COR-L47 (cell line): ENCODE results near the gene CLDN14.

ENCODE experiments used
- DNase-seq: peaks from one replicate; lab custom pipeline; 2025; lab: John Stamatoyannopoulos, UW

The CLDN14 gene

GRCh38 chr21:36433059-36433709 is 46.7 kb downstream of the CLDN14 start:
- no peak for DNase-seq

DNA sequence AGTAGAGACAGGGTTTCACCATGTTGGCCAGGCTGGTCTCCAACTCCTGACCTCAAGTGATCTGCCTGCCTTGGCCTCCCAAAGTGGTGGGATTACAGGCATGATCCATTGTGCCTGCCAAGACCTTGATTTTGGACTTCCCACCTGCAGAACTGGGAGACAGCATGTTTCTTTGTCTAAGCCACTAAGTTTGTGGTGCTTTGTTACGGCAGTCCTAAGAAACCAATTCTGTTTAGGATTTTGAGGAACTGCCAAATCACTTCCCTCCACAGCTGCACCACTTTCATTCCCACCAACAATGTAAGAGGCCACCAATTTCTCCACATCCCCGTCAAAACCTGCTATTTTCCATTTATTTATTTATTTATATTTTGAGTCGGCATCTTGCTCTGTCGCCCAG is 48.7 kb downstream of the CLDN14 start:
- no peak for DNase-seq

DNA sequence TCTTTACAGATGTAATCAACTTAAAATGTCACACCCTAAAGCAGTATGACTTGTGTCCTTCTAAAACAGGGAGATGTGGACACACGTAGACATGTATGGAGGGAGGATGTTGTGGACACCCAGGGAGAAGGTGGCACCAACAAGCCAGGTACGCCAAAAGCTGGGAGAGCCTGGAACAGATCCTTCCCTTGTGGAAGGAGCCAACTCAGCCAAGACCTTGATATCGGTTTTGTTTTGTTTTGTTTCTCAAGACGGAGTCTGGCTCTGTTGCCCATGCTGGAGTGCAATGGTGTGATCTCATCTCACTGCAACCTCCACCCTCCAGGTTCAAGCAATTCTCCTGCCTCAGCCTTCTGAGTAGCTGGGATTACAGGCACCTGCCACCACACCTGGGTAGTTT is 49.1 kb downstream of the CLDN14 start:
- no peak for DNase-seq

DNA sequence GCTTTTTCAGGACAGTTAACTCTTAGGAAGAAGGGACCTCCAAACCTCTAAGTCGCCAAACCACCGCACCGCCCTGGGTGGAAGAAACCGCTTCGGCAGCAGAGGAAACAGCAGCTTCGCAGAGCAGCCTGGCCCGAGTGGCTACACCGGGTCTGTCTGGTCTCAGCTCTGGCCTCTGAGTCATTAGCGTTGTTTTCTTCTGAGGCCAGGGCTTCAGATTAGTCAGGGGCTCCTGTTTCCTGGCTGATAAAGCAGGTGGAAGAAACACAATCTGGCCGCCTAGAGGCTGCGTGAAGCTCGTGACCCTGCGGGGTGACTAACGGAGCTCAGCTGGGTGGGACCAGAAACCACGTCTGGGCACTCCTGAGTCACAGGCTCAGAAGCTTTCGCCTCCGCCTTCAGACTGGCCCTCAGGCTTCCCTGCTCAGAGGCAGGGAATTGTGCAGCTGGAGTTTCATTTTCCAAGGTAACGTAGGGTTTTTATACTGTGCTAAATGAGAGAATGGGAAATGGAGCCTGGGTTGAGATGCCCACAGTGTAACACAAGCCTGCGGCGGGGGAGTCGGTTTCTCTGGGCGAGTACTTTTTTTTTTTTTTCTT is 49.9 kb downstream of the CLDN14 start:
- DNase-seq, result no peak

- DNase-seq, result no peak
Measured at GRCh38 chr21:36428761-36429432, 51.0 kb downstream of the CLDN14 start.

- DNase-seq, result no peak
Measured at GRCh38 chr21:36427502-36427901, 52.4 kb downstream of the CLDN14 start.

- DNase-seq, result no peak
Measured at GRCh38 chr21:36425286-36425685, 54.6 kb downstream of the CLDN14 start.

DNA sequence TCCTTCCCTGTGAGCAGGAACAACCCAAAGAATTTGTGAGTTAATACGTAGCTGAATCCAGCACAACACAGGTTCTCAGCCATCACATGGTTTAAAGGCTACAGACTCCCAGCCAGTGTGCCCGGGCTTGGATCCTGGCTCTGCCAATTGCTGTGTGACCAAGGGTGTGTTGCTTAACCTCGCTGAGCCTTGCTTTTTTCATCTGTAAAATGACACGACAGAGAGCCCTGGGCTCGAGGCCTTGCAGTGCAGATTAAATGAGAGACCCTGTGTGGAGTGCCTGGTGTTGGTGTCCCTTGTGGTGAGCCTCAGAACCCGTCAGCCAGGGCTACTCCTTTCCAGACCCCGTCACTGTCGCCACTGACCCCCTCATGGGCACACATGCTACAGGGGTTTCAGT is 55.3 kb downstream of the CLDN14 start:
- no peak for DNase-seq

DNA sequence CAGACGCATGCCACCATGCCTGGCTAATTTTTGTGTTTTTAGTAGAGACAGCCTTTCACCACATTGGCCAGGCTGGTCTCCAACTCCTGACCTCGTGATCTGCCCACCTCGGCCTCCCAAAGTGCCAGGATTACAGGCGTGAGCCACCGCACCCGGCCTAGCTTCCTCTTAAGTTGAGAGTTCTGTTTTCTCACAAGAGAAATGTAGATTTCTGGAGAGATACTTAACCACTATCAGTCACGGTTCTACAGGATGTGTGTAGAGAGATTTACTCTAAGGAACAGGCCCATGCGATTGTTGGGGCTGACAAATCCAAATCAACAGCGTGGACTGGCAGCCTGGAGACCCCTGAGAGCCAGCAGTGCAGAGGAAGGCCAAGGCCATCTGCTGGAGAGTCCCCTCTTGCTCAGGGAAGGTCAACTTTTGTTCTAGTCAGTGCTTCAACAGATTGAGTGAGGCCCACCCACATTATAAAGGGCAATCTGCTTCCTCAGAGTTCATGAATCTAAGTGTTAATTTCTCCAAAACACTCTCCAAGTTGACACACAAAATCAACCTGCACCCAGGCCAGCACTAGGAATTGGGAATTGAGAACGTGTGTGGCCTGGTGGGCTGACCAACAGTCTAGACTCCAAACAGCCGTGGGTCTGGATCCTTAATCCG is 56.0 kb downstream of the CLDN14 start:
- DNase-seq, result no peak

DNA sequence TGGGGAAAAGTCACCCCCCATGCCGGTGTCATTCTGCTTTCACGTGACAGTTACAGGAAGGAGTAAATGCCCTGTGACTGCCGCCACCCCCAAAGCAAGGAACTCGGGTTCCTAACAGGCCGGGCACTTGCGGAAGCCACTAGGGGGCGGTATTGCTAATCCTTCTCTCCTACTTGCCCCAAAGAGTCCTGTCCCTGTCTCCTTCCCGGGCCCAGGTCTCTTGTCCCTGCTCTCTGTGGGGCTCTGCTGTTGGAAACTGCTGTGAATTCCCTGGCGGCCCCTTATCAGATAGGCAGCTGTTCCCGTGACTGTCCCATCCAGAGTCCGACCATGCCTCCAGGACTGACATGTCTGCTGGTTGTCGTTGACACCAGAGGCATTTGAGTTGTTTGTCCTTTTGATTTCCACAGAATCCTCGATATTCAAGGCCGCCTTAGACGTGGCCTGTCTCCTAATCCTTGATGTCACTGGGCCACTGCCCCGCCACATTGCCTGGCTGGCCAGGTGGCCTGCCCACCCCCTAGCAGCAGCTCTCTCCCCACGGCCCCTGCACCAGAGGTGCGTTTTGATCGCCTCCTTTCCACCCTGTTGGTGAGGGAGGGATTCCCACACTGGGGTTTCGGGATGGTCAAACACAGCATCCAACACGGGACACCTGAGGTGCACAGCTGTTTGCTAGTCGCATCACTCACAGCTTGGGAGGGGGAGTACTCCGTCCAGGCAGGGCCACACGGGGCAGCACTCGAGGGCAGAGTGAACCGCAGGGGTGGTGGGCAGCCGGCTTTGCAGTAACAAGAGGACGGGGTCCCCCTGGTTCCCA is 57.4 kb downstream of the CLDN14 start:
- DNase-seq, result peak; percentile 14

- no peak for DNase-seq
Measured at GRCh38 chr21:36420571-36421339, 59.2 kb downstream of the CLDN14 start.

DNA sequence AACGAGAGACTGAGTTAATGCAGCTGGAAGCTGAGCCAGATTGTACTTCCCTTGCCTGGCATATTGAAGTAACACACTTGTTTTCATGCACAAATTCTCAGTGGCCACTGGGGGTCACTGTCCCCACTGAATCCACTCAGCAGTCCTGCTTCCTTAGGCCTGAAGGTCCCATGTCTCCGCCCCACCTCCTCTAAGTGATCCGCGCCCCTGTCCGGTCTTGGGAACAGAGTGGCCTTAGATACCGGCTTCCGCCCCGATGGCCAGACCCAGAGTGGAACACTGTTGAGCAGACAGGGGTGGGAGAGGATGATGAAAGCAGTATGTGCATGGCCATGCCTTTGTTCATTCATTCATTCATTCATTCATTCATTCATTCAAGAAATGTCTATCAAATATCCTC is 59.9 kb downstream of the CLDN14 start:
- peak; percentile 74 for DNase-seq

GRCh38 chr21:36419241-36419640 is 60.7 kb downstream of the CLDN14 start:
- DNase-seq, result no peak

- peak; percentile 93 for DNase-seq
Measured at GRCh38 chr21:36415375-36415774, 64.5 kb downstream of the CLDN14 start.

DNA sequence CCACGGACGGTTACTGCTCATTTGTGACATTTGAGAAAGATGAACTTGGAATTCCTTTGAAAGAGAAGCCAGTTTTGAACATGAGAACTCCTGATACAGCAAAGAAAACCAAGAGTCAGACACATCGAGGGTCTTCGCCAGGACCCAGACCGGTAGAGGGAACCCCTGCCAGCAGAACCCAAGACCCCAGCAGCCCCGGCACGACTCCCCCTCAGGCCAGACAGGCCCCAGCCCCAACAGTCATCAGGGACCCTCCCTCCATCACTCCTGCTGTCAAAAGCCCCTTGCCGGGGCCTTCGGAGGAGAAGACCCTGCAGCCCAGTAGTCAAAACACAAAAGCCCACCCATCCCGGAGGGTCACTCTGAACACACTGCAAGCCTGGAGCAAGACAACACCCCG is 67.0 kb downstream of the CLDN14 start:
- no peak for DNase-seq

GRCh38 chr21:36411301-36411700 is 68.6 kb downstream of the CLDN14 start:
- no peak for DNase-seq
